ENCODE results near the gene TAS1R1.
"Not testable (repeated sequence)": the region's sequence is repeated elsewhere in the genome, so short reads cannot be mapped to it uniquely, and the experiment has no call there.

TAS1R1 gene

GRCh38 chr1:6594977-6595740 lies 40.1 kb downstream of the TAS1R1 start:
- H3K4me3 ChIP-seq (ENCODE audit: low read depth, low read length), result no peak overlapping the region
- TF ChIP-seq POLR2A (IDR thresholded peaks at IDR 0.05; ENCODE audit: extremely low read depth, insufficient read length), result no peak
- TF ChIP-seq MAX (IDR thresholded peaks at IDR 0.05; ENCODE audit: low read depth, low read length), result no peak
- TF ChIP-seq CTCF (IDR thresholded peaks at IDR 0.05; ENCODE audit: low read depth, low read length), result no peak
- no peak for TF ChIP-seq MYC (IDR thresholded peaks at IDR 0.05; ENCODE audit: low read depth, low read length)
- no peak for DNase-seq (ENCODE audit: low read depth)

- TF ChIP-seq MYC (IDR thresholded peaks at IDR 0.05; ENCODE audit: low read depth, low read length), result no peak
- TF ChIP-seq MAX (IDR thresholded peaks at IDR 0.05; ENCODE audit: low read depth, low read length), result no peak
- no peak for TF ChIP-seq POLR2A (IDR thresholded peaks at IDR 0.05; ENCODE audit: extremely low read depth, insufficient read length)
- H3K4me3 ChIP-seq (ENCODE audit: low read depth, low read length), result no peak overlapping the region
- DNase-seq (ENCODE audit: low read depth), result no peak
These were observed 41.2 kb downstream of the TAS1R1 start for GRCh38 chr1:6596351-6596750.

- TF ChIP-seq POLR2A (IDR thresholded peaks at IDR 0.05; ENCODE audit: extremely low read depth, insufficient read length), result no peak
- TF ChIP-seq MAX (IDR thresholded peaks at IDR 0.05; ENCODE audit: low read depth, low read length), result no peak
- TF ChIP-seq CTCF (IDR thresholded peaks at IDR 0.05; ENCODE audit: low read depth, low read length), result no peak
- TF ChIP-seq MYC (IDR thresholded peaks at IDR 0.05; ENCODE audit: low read depth, low read length), result no peak
- no peak for DNase-seq (ENCODE audit: low read depth)
- no peak overlapping the region for H3K4me3 ChIP-seq (ENCODE audit: low read depth, low read length)
These were observed 42.0 kb downstream of the TAS1R1 start for GRCh38 chr1:6596886-6597776.

GRCh38 chr1:6597777-6598131 lies 42.6 kb downstream of the TAS1R1 start:
- DNase-seq (ENCODE audit: low read depth), result no peak
- TF ChIP-seq MAX (IDR thresholded peaks at IDR 0.05; ENCODE audit: low read depth, low read length) (no peak), POLR2A (IDR thresholded peaks at IDR 0.05; ENCODE audit: extremely low read depth, insufficient read length) (no peak), CTCF (IDR thresholded peaks at IDR 0.05; ENCODE audit: low read depth, low read length) (no peak), MYC (IDR thresholded peaks at IDR 0.05; ENCODE audit: low read depth, low read length) (no peak)
- H3K4me3 ChIP-seq (ENCODE audit: low read depth, low read length), result no peak overlapping the region

GRCh38 chr1:6599141-6599975 lies 44.3 kb downstream of the TAS1R1 start:
- peak overlapping the region; percentile 95 for H3K4me3 ChIP-seq (ENCODE audit: low read depth, low read length)
- peak; percentile 87 for DNase-seq (ENCODE audit: low read depth)
- TF ChIP-seq MYC (IDR thresholded peaks at IDR 0.05; ENCODE audit: low read depth, low read length) (0 out of 2 replicates have a peak, but pooled peaks have one; percentile 14), CTCF (IDR thresholded peaks at IDR 0.05; ENCODE audit: low read depth, low read length) (no peak), MAX (IDR thresholded peaks at IDR 0.05; ENCODE audit: low read depth, low read length) (peak; percentile 57; the same call in 1 of the 2 replicates), POLR2A (IDR thresholded peaks at IDR 0.05; ENCODE audit: extremely low read depth, insufficient read length) (no peak)

GRCh38 chr1:6599991-6600390 lies 44.9 kb downstream of the TAS1R1 start:
- DNase-seq (ENCODE audit: low read depth), result not testable (repeated sequence)

More at GRCh38 chr1:6599991-6600390, 44.9 kb downstream of the TAS1R1 start:
- H3K4me3 ChIP-seq (ENCODE audit: low read depth, low read length), result peak overlapping the region; percentile 95

All from NB4 (cell line).